Activated T-cell treated with anti-CD3 and anti-CD28 coated beads for 4 hours (primary cell): ENCODE results near the gene PSME1.
A peak's percentile ranks its signal among the peaks of the same experiment; 100 is the strongest.

ENCODE experiments used
- DNase-seq: peaks from one replicate; pipeline ENCODE4 v3.0.0-alpha.2; 2020

The PSME1 gene

DNA sequence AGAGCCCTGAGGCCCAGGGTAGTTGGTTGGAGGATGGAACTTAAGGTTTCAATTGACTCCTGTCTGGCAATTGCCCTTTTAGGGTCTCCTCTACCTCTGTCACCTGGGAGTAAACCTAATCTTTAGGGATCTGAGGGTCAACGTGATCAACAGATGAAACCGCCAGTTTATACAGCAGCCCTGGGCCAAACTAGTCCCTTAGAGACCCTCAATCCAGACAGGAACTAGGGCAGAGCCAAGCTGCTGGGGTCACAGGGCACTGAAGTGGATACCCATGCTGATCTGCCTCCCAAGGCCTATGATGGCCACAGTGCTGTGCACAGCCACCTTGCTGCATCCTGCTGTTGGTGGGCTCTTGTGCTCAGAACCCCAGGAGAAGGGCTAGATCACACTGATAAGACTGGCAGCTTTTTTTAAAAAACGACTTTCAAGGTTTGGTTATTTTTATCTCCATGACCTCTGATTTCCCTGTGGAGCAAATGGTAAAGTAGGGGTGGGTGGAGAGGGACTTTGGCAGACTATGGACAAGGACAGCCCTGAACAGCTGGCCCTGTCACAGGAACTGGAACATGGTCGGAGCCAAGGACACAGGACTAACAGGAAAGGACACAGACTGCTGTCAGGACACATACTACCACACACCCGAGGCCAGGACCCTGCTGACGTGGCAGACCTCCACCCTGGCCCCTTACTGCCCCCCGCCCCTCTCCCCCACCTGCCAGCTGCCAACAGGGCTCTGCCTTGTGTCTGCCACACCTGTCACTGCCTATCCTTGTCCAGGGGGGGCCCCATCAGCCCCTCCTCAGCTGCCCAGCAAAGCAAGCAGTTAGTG is 5.1 kb upstream of the PSME1 start:
- DNase-seq = no peak

DNA sequence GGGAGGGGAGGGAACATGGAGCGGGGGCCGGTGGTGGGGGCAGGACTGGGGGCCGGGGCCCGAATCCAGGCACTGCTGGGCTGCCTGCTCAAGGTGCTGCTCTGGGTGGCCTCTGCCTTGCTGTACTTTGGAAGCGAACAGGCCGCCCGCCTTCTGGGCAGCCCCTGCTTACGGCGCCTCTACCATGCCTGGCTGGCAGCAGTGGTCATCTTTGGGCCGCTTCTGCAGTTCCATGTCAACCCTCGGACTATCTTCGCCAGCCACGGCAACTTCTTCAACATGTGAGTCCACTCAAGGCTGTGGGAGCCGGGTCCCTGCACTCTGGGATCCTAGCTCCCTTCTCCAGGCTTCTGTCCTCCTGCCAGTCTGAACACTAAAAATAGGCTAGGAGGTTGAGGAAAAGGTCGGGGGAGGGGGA is 4.4 kb upstream of the PSME1 start:
- no peak for DNase-seq

DNA sequence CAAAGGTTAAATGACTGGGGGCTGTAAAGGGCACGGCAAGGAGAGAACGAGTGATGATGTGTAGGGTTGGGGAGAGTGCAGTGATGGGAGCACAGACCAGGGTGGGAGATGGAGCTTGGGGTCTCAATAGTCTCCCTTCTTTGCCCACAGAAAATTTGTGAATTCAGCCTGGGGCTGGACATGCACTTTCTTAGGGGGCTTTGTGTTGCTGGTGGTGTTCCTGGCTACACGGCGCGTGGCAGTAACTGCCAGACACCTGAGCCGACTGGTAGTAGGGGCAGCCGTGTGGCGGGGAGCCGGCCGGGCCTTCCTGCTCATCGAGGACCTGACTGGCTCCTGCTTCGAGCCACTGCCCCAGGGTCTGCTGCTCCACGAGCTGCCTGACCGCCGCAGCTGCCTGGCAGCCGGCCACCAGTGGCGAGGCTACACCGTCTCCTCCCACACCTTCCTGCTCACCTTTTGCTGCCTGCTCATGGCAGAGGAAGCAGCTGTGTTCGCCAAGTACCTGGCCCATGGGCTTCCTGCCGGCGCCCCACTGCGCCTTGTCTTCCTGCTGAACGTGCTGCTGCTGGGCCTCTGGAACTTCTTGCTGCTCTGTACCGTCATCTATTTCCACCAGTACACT is 3.8 kb upstream of the PSME1 start:
- DNase-seq = peak; percentile 12

DNA sequence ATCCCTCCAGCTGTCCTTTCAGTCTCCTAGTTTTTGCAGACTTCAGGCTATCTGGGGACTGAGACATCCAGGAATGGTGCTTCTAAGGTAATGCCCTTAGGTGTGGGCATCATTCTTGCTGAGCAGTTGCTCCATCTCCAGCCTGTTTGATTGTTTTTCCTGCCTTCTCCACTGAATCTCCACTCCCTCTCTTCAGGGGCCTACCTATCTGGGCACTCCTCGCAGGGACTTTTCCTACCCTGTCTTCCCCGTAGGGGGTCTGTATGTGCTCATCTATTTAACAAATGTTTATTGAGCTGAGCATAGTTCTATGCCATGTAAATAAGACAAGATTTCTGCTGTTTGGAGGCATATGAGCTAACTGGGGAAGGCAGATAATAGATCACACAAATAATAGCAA is 3.0 kb upstream of the PSME1 start:
- no peak for DNase-seq

- DNase-seq = no peak
Measured at GRCh38 chr14:24133735-24134134, 2.3 kb upstream of the PSME1 start.

DNA sequence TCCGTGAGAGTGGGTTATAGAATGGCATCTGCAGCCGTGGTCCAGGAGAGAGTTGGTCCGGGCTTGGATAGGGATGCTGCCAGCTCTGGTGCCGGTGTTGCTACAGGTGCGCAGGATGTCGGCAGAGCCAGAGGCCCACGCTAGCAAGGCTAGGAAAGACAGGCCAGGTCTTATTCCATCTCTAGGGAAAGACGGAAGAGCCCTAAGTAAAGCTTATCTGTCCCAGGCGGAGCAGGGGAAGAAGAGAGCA is 485 bp upstream of the PSME1 start:
- no peak for DNase-seq

DNA sequence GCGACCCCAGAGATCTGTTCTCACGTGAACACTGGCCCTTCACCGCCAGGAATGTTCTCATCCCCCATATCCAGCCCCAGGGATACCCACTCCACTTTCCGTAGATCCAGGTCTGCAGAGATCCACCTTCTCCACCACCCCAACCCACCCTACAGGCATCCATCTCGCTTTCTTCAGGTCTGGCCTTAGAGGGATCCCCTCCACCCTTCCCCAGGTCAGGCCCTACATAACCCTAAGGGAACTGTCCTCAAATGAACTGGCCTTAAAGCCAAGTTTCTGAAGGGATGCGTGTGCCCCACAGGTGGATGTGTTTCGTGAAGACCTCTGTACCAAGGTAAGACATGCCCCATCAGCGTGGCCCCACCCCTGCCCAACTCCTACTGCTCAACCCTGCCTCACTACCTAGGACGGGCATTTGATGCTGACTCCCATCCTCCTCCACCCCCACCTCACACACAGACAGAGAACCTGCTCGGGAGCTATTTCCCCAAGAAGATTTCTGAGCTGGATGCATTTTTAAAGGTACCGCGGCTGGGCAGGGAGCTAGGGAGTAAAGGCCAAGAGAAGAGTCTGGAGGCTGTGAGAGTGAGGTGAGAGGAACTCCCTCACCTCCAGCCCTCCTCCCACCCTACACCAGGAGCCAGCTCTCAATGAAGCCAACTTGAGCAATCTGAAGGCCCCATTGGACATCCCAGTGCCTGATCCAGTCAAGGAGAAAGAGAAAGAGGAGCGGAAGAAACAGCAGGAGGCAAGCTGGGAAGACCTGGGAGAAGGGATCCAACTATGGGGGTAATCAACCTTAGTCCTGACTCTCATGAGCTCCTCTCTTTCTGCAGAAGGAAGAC is 912 bp downstream of the PSME1 start:
- no peak for DNase-seq

DNA sequence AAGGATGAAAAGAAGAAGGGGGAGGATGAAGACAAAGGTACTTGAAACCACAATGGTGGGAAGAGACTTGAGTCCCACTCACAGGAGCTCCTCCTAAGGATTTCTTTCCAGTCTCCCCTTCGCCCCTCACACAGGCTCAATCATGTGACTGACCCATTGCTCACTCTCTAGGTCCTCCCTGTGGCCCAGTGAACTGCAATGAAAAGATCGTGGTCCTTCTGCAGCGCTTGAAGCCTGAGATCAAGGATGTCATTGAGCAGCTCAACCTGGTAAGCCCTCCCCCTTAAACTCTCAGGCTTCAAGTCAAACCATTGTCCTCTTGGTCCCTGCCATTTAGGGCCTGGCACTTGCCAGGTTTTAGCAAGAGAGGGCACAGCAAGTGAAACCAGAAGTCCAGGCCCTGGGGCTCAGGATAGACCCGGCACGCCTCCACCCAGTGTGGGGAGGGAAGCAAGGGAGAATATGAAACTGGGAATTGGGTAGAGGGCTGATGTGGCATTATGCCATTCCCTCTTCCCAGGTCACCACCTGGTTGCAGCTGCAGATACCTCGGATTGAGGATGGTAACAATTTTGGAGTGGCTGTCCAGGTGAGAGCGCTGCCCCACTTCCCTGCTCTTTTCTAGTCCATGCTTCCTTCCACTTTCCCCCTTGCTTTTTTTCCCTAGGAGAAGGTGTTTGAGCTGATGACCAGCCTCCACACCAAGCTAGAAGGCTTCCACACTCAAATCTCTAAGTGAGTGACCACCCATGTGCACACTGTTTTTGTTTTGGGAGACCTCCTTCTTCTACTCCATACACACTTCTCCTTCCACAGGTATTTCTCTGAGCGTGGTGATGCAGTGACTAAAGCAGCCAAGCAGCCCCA is 1.8 kb downstream of the PSME1 start:
- DNase-seq = no peak

GRCh38 chr14:24138396-24139271 is 2.6 kb downstream of the PSME1 start:
- DNase-seq = no peak

GRCh38 chr14:24139272-24139934 is 3.4 kb downstream of the PSME1 start:
- no peak for DNase-seq

DNA sequence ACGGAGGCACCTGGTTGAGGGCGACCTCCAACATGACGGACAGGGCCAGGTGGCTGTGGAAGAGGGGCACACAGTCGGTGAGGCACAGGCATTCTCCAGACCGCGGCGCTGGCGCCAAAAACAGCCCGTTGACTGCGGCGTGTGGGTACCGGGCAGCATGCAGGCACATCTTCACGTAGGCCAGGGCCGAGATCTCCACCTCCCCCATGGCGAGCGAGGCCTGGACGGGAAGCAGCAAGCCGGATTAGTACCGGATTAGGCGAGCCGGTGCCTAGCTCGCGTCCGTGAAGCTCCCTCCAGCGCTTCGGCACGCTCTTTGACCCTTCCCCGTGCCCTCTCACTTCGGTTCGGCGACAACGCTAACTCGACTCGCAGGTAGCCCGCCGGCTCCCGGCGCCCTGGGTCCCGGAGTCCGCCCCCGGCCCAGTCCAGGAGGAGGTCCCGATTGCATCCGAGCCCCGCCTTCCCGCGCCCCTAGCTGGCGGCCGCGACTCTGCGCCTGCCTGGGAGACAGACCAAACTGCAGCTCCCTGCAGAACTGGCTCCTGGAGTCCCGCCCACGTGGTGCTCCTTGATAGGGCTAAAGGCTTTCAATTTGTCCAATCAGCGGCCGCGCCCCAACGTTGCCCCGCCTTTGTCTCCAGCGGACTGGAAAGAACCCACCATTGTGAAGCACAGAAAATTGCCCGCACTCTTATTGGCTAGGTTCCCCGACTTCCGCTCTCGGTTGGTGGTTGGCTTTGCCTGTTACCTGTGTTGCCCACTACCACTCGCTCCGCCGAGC is 5.3 kb downstream of the PSME1 start, which contains the start of gene EMC9:
Gene EMC9 (minus strand): TSS at position 495 of the 784 bp plus-strand sequence. CDS start 287 bp downstream, at position 208.
- DNase-seq = peak; percentile 99

GRCh38 chr14:24143511-24143910 is 7.5 kb downstream of the PSME1 start:
- DNase-seq = no peak

DNA sequence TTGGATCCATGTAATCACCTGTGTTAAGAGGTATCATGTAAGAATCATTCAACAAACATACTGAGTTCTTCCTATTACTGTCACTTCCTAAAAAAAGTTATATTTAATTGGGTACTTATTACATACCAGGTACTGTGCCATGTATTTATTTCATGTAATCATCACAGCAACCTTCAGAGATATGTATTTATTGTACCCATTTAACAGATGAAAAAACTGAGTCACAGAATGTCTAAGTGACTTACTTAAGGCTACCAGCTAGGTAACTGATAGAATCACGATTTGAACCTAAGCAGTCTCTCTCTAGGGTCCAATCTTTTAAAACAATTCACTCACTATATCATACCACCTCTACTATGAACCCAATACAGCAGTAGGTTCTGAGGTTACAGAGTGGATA is 8.5 kb downstream of the PSME1 start:
- DNase-seq = no peak

DNA sequence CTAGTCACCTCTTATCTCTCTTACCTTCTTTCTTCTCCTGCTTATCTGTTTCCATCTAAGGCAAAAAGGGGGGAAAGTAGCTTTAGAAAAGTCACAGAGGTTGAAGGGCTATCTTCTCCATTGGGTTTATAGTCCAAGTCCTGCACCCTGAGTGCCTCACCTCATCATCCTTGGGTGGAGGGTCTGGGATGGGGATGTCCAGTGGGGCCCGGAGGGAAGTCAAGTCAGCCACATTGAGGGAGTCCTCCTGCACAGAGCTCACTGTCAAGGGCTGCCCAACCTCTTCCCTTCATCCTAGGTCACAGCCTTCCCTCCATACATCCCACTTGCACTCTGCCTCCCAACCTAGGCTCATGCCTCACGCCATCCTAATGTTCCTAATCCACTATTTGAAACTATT is 9.2 kb downstream of the PSME1 start:
- no peak for DNase-seq

DNA sequence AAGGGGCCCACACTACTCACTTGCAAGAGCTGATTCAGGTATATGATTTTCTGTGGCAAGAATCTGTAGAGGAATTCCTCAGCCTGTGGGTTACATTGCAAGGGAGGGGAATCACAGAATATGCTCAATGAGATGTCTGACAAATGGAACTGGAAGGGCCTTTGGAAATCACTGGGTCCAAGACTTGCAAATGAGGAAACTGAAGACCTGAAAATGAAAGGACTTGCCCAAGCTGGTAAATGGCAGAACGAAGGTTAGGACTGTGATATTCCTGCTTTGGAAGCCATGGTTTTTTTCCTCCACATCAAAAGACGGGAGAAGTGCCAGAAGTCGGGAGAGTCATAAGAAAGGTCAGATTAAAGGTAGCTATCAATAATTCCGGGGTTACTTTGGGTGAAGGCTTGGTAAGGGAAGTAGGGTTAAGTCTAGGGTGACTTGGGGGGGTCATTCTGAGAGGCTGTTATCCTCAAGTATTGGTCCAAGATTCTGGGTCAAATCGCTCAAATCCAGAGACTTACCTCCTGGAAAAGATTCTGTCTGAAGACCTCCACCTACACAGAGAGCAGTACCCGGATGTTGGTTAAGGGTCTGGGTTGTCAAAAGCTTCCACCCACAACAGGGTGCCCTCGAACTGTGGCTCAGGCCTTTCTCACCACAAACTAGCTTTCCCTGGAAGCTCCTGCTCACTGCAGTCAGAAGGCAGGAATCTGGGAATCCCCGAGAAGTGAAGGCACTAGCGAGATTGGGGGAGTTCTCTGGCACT is 9.9 kb downstream of the PSME1 start:
- no peak for DNase-seq

DNA sequence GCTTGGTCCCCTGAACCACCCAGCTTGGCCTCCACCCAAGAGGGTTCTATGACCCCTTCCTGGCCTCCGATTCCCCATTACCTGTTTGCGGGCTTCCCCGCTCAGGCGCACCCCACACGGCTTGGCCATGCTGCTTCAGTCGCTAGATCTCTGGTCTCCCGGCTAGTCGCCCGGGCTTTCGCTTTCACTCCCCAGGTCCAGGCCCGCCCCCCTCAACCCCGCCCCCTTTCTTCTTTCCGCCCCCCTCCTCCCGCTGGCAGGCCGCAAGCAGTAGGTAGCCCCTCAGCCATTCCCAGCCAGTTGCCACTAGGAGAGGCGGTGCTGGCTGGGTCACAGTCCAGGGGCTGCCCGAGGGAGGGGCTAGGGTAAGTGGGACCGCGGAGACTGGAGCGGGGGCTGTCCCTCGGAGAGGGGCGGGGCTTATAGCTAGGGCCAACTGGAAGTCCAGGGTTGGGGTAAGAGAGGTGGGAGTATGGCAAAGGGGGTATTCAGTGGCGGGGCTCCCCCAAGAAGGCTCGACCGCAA is 10.5 kb downstream of the PSME1 start, which contains the start of gene PSME2:
Gene PSME2 (minus strand): TSS at position 158 of the 525 bp plus-strand sequence. CDS start 29 bp downstream, at position 129.
- DNase-seq = peak; percentile 66

DNA sequence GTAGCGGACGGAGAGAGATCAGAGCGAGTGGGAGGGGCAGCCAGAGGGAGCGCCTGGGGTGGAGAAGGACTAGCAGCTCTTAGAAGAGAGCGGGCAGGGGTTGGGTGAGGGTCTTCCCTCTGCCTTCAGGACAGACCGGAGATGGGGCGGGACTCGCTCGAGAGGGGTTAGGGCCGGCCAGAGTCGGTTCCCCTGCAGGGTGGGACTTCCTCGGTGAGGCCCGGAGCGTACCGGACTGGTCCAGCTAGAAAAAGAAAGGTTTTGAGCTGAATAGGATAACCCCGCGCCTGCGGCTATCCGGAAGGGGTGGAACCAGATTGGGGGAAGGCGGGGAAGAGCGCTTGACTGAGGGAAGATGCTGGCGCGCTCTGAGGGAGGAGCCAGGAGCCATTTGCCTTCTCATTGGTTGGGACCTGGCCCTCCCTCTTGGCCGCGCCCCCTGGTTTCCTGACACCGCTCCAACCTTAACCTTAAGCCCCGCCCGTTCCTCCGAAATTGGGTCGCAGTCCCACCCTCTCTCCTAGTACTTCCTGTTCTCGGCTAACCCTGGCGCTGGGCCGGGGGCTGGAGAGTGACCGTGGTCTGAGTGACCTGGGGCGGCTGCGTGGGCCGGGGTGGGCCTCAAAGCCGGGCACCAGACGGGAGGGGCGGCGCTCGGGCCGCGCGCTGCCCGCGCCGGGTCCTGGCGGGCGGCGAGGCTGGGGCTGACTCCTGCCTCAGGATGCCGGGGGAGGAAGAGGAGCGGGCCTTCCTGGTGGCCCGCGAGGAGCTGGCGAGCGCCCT is 11.2 kb downstream of the PSME1 start, which contains the start of gene RNF31:
Gene RNF31 (plus strand): TSS at position 521 of the 783 bp plus-strand sequence. CDS start 201 bp downstream, at position 722.
- DNase-seq = peak; percentile 96
